Measurements from ENCODE around the gene COL4A1. TPM values are rescaled to one million over a fixed set of nuclear protein-coding genes. Genes with fewer than 3 reads are reported as not detected.

The COL4A1 gene
- total and polyA plus RNA-seq, 2 donors from 2014 or later, result 53.0 to 218 TPM

- FAIRE-seq (peak; percentile 53), DNase-seq (peak in 2 of 5 donors; percentile 47 to 62)
- Histone ChIP-seq H3K4me3 (ENCODE audit: low read length in 3 of 3) (peak overlapping the region in 1 of 3 donors; percentile 93), H3K9me3 (ENCODE audit: control insufficient read depth in 2 of 3, insufficient read depth in 1 of 3, low read length in 3 of 3) (no peaks in the 10 kb centered on the region), H3K27ac (ENCODE audit: low read depth in 2 of 2, low read length in 2 of 2) (peak overlapping the region; percentile 89 to 94), H3K4me1 (ENCODE audit: control insufficient read depth in 2 of 3, insufficient read depth in 2 of 3, low read depth in 1 of 3, low read length in 3 of 3) (peaks cover 6 to 57% (median 33%) of the 10 kb centered on the region in 3 donors), H3K27me3 (ENCODE audit: control insufficient read depth, insufficient read depth, low read length) (no peaks in the 10 kb centered on the region), H3K36me3 (ENCODE audit: control insufficient read depth in 2 of 3, insufficient read depth in 3 of 3, low read length in 3 of 3) (peaks cover 0 to 3% (median 0%) of the 10 kb centered on the region in 3 donors), H3K9ac (ENCODE audit: low read length in 3 of 3) (peak overlapping the region in 1 of 3 donors; percentile 83)
- intact Hi-C loops (cut with DNase I), result loop anchor here (10.0 kb wide), 1 partner anchor 112 kb away; no protein-coding TSS in a partner anchor
- TF ChIP-seq, protein P1, sequence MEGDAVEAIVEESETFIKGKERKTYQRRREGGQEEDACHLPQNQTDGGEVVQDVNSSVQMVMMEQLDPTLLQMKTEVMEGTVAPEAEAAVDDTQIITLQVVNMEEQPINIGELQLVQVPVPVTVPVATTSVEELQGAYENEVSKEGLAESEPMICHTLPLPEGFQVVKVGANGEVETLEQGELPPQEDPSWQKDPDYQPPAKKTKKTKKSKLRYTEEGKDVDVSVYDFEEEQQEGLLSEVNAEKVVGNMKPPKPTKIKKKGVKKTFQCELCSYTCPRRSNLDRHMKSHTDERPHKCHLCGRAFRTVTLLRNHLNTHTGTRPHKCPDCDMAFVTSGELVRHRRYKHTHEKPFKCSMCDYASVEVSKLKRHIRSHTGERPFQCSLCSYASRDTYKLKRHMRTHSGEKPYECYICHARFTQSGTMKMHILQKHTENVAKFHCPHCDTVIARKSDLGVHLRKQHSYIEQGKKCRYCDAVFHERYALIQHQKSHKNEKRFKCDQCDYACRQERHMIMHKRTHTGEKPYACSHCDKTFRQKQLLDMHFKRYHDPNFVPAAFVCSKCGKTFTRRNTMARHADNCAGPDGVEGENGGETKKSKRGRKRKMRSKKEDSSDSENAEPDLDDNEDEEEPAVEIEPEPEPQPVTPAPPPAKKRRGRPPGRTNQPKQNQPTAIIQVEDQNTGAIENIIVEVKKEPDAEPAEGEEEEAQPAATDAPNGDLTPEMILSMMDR (IDR thresholded peaks at IDR 0.05; ENCODE audit: borderline replicate concordance, extremely low read depth, insufficient read depth), result no peak
Measured at GRCh38 chr13:110302997-110303396, 4.0 kb downstream of the COL4A1 start.

DNA sequence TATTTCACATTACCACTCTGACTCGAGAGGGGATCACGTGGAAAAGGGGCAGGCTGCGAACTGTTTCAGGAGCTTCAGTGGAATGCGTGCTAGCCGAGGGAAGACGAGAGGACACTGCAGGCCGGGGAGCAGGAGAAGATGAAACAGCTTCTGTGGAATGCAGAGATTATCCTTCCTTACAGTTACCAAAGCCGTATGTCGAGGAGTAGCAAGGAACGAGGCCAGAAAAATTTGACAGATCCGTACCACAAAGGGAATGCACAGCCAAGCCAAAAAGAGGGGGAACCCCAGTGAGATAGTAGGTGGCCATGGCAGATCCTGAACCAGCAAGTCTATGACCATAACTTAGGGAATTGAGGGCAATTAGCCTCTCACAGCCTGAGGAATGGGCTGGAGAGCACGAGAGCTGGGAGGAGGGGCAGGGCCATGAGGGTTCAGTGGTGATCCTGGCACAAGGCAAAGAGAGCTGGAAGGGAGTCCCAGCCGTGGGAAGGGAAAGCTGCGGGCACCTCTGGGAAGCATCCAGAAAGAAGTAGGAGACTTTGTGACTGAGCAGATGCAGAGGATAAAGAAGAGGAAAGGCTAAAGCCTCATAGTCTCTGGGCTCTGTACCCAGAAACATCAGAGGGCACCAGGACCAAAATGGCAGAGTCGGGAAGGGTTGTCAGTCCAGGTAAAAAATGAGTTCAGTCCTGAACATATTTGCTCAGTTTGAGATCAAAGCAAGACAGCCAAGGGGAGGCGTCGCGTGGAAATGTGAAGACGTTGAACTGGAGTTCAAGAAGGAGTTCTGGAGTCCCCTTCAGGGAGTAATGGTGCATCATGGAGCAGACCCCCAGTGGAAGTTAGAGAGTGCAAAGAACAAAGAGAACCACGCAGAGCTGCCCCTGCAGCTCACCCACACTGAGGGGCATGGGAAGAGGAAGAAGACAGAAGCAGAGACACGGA, 5.1 kb downstream of the COL4A1 start:
- Histone ChIP-seq H3K4me3 (ENCODE audit: low read length in 3 of 3) (peak overlapping the region in 2 of 3 donors; percentile 18 to 35), H3K9ac (ENCODE audit: low read length in 3 of 3) (no peak overlapping the region), H3K27me3 (ENCODE audit: control insufficient read depth, insufficient read depth, low read length) (no peaks in the 10 kb centered on the region), H3K4me1 (ENCODE audit: control insufficient read depth in 2 of 3, insufficient read depth in 2 of 3, low read depth in 1 of 3, low read length in 3 of 3) (peaks cover 6 to 57% (median 33%) of the 10 kb centered on the region in 3 donors), H3K27ac (ENCODE audit: low read depth in 2 of 2, low read length in 2 of 2) (peak overlapping the region; percentile 77 to 89), H3K36me3 (ENCODE audit: control insufficient read depth in 2 of 3, insufficient read depth in 3 of 3, low read length in 3 of 3) (peaks cover 0 to 3% (median 0%) of the 10 kb centered on the region in 3 donors), H3K9me3 (ENCODE audit: control insufficient read depth in 2 of 3, insufficient read depth in 1 of 3, low read length in 3 of 3) (no peaks in the 10 kb centered on the region)
- TF ChIP-seq, protein P1 (IDR thresholded peaks at IDR 0.05; ENCODE audit: borderline replicate concordance, extremely low read depth, insufficient read depth), result no peak
- FAIRE-seq, result no peak
- intact Hi-C loops (cut with DNase I), result loop anchor here (10.0 kb wide), 1 partner anchor 113 kb away; no protein-coding TSS in a partner anchor
- no peak for DNase-seq

- Histone ChIP-seq H3K27me3 (ENCODE audit: control insufficient read depth, insufficient read depth, low read length) (no peaks in the 10 kb centered on the region), H3K9me3 (ENCODE audit: control insufficient read depth in 2 of 3, insufficient read depth in 1 of 3, low read length in 3 of 3) (no peaks in the 10 kb centered on the region), H3K4me1 (ENCODE audit: control insufficient read depth in 2 of 3, insufficient read depth in 2 of 3, low read depth in 1 of 3, low read length in 3 of 3) (peaks cover 6 to 57% (median 33%) of the 10 kb centered on the region in 3 donors), H3K9ac (ENCODE audit: low read length in 3 of 3) (no peak overlapping the region), H3K4me3 (ENCODE audit: low read length in 3 of 3) (no peak overlapping the region), H3K27ac (ENCODE audit: low read depth in 2 of 2, low read length in 2 of 2) (peak overlapping the region in 1 of 2 donors; percentile 89), H3K36me3 (ENCODE audit: control insufficient read depth in 2 of 3, insufficient read depth in 3 of 3, low read length in 3 of 3) (peaks cover 0 to 3% (median 0%) of the 10 kb centered on the region in 3 donors)
- FAIRE-seq (no peak), DNase-seq (no peak)
- intact Hi-C loops (cut with DNase I), result loop anchor here (10.0 kb wide), 1 partner anchor 114 kb away; no protein-coding TSS in a partner anchor
- TF ChIP-seq, protein P1 (IDR thresholded peaks at IDR 0.05; ENCODE audit: borderline replicate concordance, extremely low read depth, insufficient read depth), result no peak
Measured at GRCh38 chr13:110301083-110301482, 5.9 kb downstream of the COL4A1 start.
